ENCODE data around the gene ZSWIM6.

The ZSWIM6 gene

GRCh38 chr5:61538722-61539501, 206.9 kb downstream of the ZSWIM6 start:
- no peak for DNase-seq (ENCODE audit: low read depth)

GRCh38 chr5:61549530-61549929, 217.5 kb downstream of the ZSWIM6 start:
- no peak for DNase-seq (ENCODE audit: low read depth)

- DNase-seq (ENCODE audit: low read depth) = no peak
Observed at GRCh38 chr5:61551637-61552313, 219.7 kb downstream of the ZSWIM6 start.

GRCh38 chr5:61559146-61559545, 227.1 kb downstream of the ZSWIM6 start:
- DNase-seq (ENCODE audit: low read depth) = no peak

GRCh38 chr5:61559722-61560121, 227.7 kb downstream of the ZSWIM6 start:
- no peak for DNase-seq (ENCODE audit: low read depth)

GRCh38 chr5:61563401-61563800, 231.3 kb downstream of the ZSWIM6 start:
- DNase-seq (ENCODE audit: low read depth) = no peak

GRCh38 chr5:61567337-61567736, 235.3 kb downstream of the ZSWIM6 start:
- no peak for DNase-seq (ENCODE audit: low read depth)

GRCh38 chr5:61569353-61569752, 237.3 kb downstream of the ZSWIM6 start:
- no peak for DNase-seq (ENCODE audit: low read depth)

GRCh38 chr5:61570767-61571166, 238.7 kb downstream of the ZSWIM6 start:
- DNase-seq (ENCODE audit: low read depth) = no peak

- DNase-seq (ENCODE audit: low read depth) = no peak
Observed at GRCh38 chr5:61572959-61573358, 240.9 kb downstream of the ZSWIM6 start.

- no peak for DNase-seq (ENCODE audit: low read depth)
Observed at GRCh38 chr5:61575103-61575502, 243.0 kb downstream of the ZSWIM6 start.

GRCh38 chr5:61575581-61575980, 243.5 kb downstream of the ZSWIM6 start:
- DNase-seq (ENCODE audit: low read depth) = no peak

- DNase-seq (ENCODE audit: low read depth) = no peak
Observed at GRCh38 chr5:61576556-61576955, 244.5 kb downstream of the ZSWIM6 start.

GRCh38 chr5:61578858-61579503, 246.9 kb downstream of the ZSWIM6 start:
- DNase-seq (ENCODE audit: low read depth) = no peak

- DNase-seq (ENCODE audit: low read depth) = no peak
Observed at GRCh38 chr5:61582205-61582820, 250.3 kb downstream of the ZSWIM6 start.

- no peak for DNase-seq (ENCODE audit: low read depth)
Observed at GRCh38 chr5:61582887-61583286, 250.8 kb downstream of the ZSWIM6 start.

GRCh38 chr5:61586096-61587084, 254.3 kb downstream of the ZSWIM6 start:
- DNase-seq (ENCODE audit: low read depth) = no peak

GRCh38 chr5:61587125-61587524, 255.1 kb downstream of the ZSWIM6 start:
- DNase-seq (ENCODE audit: low read depth) = no peak

GRCh38 chr5:61588216-61588615, 256.2 kb downstream of the ZSWIM6 start:
- DNase-seq (ENCODE audit: low read depth) = no peak

GRCh38 chr5:61589946-61590345, 257.9 kb downstream of the ZSWIM6 start:
- DNase-seq (ENCODE audit: low read depth) = no peak

- no peak for DNase-seq (ENCODE audit: low read depth)
Observed at GRCh38 chr5:61590473-61590872, 258.4 kb downstream of the ZSWIM6 start.

Measured in stimulated activated CD8-positive, alpha-beta memory T cell treated with anti-CD3 and anti-CD28 coated beads, Interleukin-7, amount 100 ng/mL, for 24 hours (primary cell).